HEK293 (cell line): ENCODE measurements around the gene IL1R1.

Experiments
- CTCF ChIA-PET: fragments of 350-600 bp; formaldehyde crosslinking; extraction: SDS; loops from one replicate; lab custom pipeline; 2021; ENCODE audit warnings: antibody characterized with exemption; lab: Yijun Ruan, JAX
- POLR2A ChIA-PET: fragments of 300-600 bp; formaldehyde crosslinking; extraction: SDS; loops from one replicate; lab custom pipeline; 2020; ENCODE audit warnings: antibody characterized with exemption, inconsistent platforms; lab: Yijun Ruan, JAX
- H3K27ac ChIP-seq: fragments of 200-500 bp; sonication (Bioruptor generic); 2 replicates; pipeline ENCODE4 v1.5.1; 2014; ENCODE audit warnings: low read depth, low read length, control low read depth, inconsistent platforms; ENCODE audit errors: extremely low read depth
- H3K36me3 ChIP-seq, 2 experiments: fragments of 200-500 bp in 1 of 2; sonication (Bioruptor generic) in 1 of 2; 1 replicate in 1 of 2; 2 replicates in 1 of 2; pipeline ENCODE4 v1.5.1; 2014 to 2017; ENCODE audit warnings: inconsistent platforms in 2 of 2, low read length in 2 of 2; ENCODE audit not compliant: control insufficient read depth in 2 of 2, insufficient read depth in 1 of 2
- H3K4me1 ChIP-seq: fragments of 200-500 bp; sonication (Bioruptor generic); 2 replicates; pipeline ENCODE4 v1.5.1; 2014; ENCODE audit warnings: mild to moderate bottlenecking, low read length, inconsistent platforms; ENCODE audit not compliant: control insufficient read depth, insufficient read depth
- H3K4me3 ChIP-seq: 2 replicates; pipeline ENCODE4 v1.5.1; 2011; ENCODE audit warnings: low read depth, mild to moderate bottlenecking, control low read depth, low read length, moderate library complexity
- H3K9me3 ChIP-seq: fragments of 200-500 bp; sonication (Bioruptor generic); 2 replicates; pipeline ENCODE4 v1.5.1; 2014; ENCODE audit warnings: low read depth, low read length, inconsistent platforms; ENCODE audit not compliant: control insufficient read depth, insufficient read depth
- CTCF ChIP-seq: fragments of 450-650 bp; formaldehyde crosslinking; IDR thresholded peaks from 2 replicates; pipeline ENCODE4 v1.5.1; 2016; ENCODE audit warnings: missing biosample characterization, missing genetic modification characterization
- ELK4 ChIP-seq: IDR thresholded peaks from 2 replicates; pipeline ENCODE4 v1.6.1; 2011; ENCODE audit warnings: mild to moderate bottlenecking, low read depth, low read length, borderline replicate concordance
- GFI1B ChIP-seq: fragments of 450-650 bp; formaldehyde crosslinking; IDR thresholded peaks from 2 replicates; pipeline ENCODE4 v1.5.1; 2016; ENCODE audit warnings: missing biosample characterization, missing genetic modification characterization
- GLIS1 ChIP-seq: fragments of 450-650 bp; formaldehyde crosslinking; IDR thresholded peaks from 2 replicates; pipeline ENCODE4 v1.5.1; 2016; ENCODE audit warnings: missing biosample characterization, missing genetic modification characterization
- SETDB1 ChIP-seq: IDR thresholded peaks from one replicate; pipeline ENCODE4 v1.6.1; 2017; ENCODE audit warnings: mild to moderate bottlenecking, low read length, moderate library complexity, mixed read lengths; ENCODE audit not compliant: insufficient read length
- SP2 ChIP-seq: fragments of 450-650 bp; formaldehyde crosslinking; IDR thresholded peaks from 2 replicates; pipeline ENCODE4 v1.5.1; 2016; ENCODE audit warnings: missing biosample characterization, missing genetic modification characterization
- ZFP41 ChIP-seq: fragments of 450-650 bp; formaldehyde crosslinking; IDR thresholded peaks from 2 replicates; pipeline ENCODE4 v1.5.1; 2016; ENCODE audit warnings: missing biosample characterization, missing genetic modification characterization, borderline replicate concordance
- ZNF132 ChIP-seq: fragments of 450-650 bp; formaldehyde crosslinking; IDR thresholded peaks from 2 replicates; pipeline ENCODE4 v1.5.1; 2017; ENCODE audit warnings: missing biosample characterization, missing genetic modification characterization, borderline replicate concordance
- ZNF133 ChIP-seq: fragments of 450-650 bp; formaldehyde crosslinking; IDR thresholded peaks from 2 replicates; pipeline ENCODE4 v1.5.1; 2016; ENCODE audit warnings: missing biosample characterization, missing genetic modification characterization
- ZNF148 ChIP-seq: fragments of 450-650 bp; formaldehyde crosslinking; IDR thresholded peaks from 2 replicates; pipeline ENCODE4 v1.5.0; 2017; ENCODE audit warnings: missing biosample characterization, missing genetic modification characterization, borderline replicate concordance
- ZNF157 ChIP-seq: fragments of 450-650 bp; formaldehyde crosslinking; IDR thresholded peaks from 2 replicates; pipeline ENCODE4 v1.5.1; 2016; ENCODE audit warnings: missing biosample characterization, missing genetic modification characterization
- ZNF223 ChIP-seq: fragments of 450-650 bp; formaldehyde crosslinking; IDR thresholded peaks from 2 replicates; pipeline ENCODE4 v1.5.1; 2016; ENCODE audit warnings: missing biosample characterization, missing genetic modification characterization
- ZNF302 ChIP-seq: fragments of 450-650 bp; formaldehyde crosslinking; IDR thresholded peaks from 2 replicates; pipeline ENCODE4 v1.5.1; 2016; ENCODE audit warnings: missing biosample characterization, missing genetic modification characterization, low read depth
- ZNF324 ChIP-seq: fragments of 450-650 bp; formaldehyde crosslinking; IDR thresholded peaks from 2 replicates; pipeline ENCODE4 v1.5.1; 2016; ENCODE audit warnings: missing biosample characterization, missing genetic modification characterization
- ZNF473 ChIP-seq: fragments of 450-650 bp; formaldehyde crosslinking; IDR thresholded peaks from 2 replicates; pipeline ENCODE4 v1.5.1; 2017; ENCODE audit warnings: missing biosample characterization, missing genetic modification characterization
- ZNF48 ChIP-seq: fragments of 450-650 bp; formaldehyde crosslinking; IDR thresholded peaks from 2 replicates; pipeline ENCODE4 v1.5.1; 2016; ENCODE audit warnings: missing biosample characterization, missing genetic modification characterization
- ZNF555 ChIP-seq: fragments of 450-650 bp; formaldehyde crosslinking; conservative IDR thresholded peaks from 2 replicates; pipeline ENCODE4 v1.5.1; 2017; ENCODE audit warnings: missing biosample characterization, mild to moderate bottlenecking, missing genetic modification characterization, inconsistent platforms
- ZNF623 ChIP-seq: fragments of 450-650 bp; formaldehyde crosslinking; IDR thresholded peaks from 2 replicates; pipeline ENCODE4 v1.5.1; 2016; ENCODE audit warnings: missing biosample characterization, missing genetic modification characterization
- ZNF629 ChIP-seq: fragments of 450-650 bp; formaldehyde crosslinking; IDR thresholded peaks from 2 replicates; pipeline ENCODE4 v1.5.1; 2017; ENCODE audit warnings: missing biosample characterization, missing genetic modification characterization
- ZNF747 ChIP-seq: fragments of 450-650 bp; formaldehyde crosslinking; IDR thresholded peaks from 2 replicates; pipeline ENCODE4 v1.5.1; 2016; ENCODE audit warnings: missing biosample characterization, missing genetic modification characterization
- ZSCAN5A ChIP-seq: fragments of 450-650 bp; formaldehyde crosslinking; IDR thresholded peaks from 2 replicates; pipeline ENCODE4 v1.5.1; 2016; ENCODE audit warnings: missing biosample characterization, missing genetic modification characterization

The IL1R1 gene

GRCh38 chr2:102168026-102168771 lies 25.7 kb downstream of the IL1R1 start (continued):
- TF ChIP-seq SP2 (tag by site-specific recombination) (no peak), ZFP41 (tag by site-specific recombination) (no peak), GFI1B (tag by site-specific recombination) (no peak), ZNF473 (no peak), CTCF (tag by site-specific recombination) (no peak)

- Histone ChIP-seq H3K27ac (no peak overlapping the region), H3K4me1 (no peaks in the 10 kb centered on the region), H3K4me3 (no peak overlapping the region), H3K36me3 (no peaks in the 10 kb centered on the region), H3K9me3 (no peaks in the 10 kb centered on the region)
- ChIA-PET POLR2A (no interaction called here), CTCF (interaction anchor here (0.6 kb wide), 1 partner anchor 762 kb away, joined by 3 read pairs; no protein-coding TSS in a partner anchor)
- no peak for TF ChIP-seq ELK4
- TF ChIP-seq ZNF157 = no peak
- TF ChIP-seq GLIS1 (tag by site-specific recombination) = no peak
Observed at GRCh38 chr2:102171946-102172345, 29.4 kb downstream of the IL1R1 start.

- Histone ChIP-seq H3K4me3 (no peak overlapping the region), H3K4me1 (no peaks in the 10 kb centered on the region), H3K27ac (no peak overlapping the region), H3K36me3 (no peaks in the 10 kb centered on the region), H3K9me3 (no peaks in the 10 kb centered on the region)
- CTCF ChIA-PET = interaction anchor here (1.1 kb wide), 1 partner anchor 12 kb away, joined by 3 read pairs; no protein-coding TSS in a partner anchor
- TF ChIP-seq ZNF324 (tag by site-specific recombination) (no peak), ZNF623 (tag by site-specific recombination) (no peak), ZNF747 (tag by site-specific recombination) (no peak), ZSCAN5A (no peak), ZNF48 (tag by site-specific recombination) (no peak), ZNF132 (tag by site-specific recombination) (no peak), ZNF223 (no peak), ZNF148 (tag by site-specific recombination) (no peak), ZNF133 (no peak), ZNF629 (tag by site-specific recombination) (no peak), SETDB1 (no peak), ZNF555 (tag by site-specific recombination) (no peak), ZNF302 (no peak)
- POLR2A ChIA-PET = no interaction called here
Observed at GRCh38 chr2:102172745-102173144, 30.2 kb downstream of the IL1R1 start.
